Measurements from ENCODE around the gene PDSS2.
"Not testable (repeated sequence)": the region's sequence is repeated elsewhere in the genome, so short reads cannot be mapped to it uniquely, and the experiment has no call there.

PDSS2 gene

GRCh38 chr6:107475826-107476225 is 16.5 kb upstream of the PDSS2 start:
- in situ Hi-C loops (cut with HindIII; ENCODE audit: low sequenced_read_pairs) = not testable (repeated sequence)

GRCh38 chr6:107475360-107475759 is 16.0 kb upstream of the PDSS2 start:
- in situ Hi-C loops (cut with HindIII; ENCODE audit: low sequenced_read_pairs) = not testable (repeated sequence)

- in situ Hi-C loops (cut with HindIII; ENCODE audit: low sequenced_read_pairs) = no loop called here
Measured at GRCh38 chr6:107473660-107474059, 14.3 kb upstream of the PDSS2 start.

- in situ Hi-C loops (cut with HindIII; ENCODE audit: low sequenced_read_pairs) = no loop called here
Measured at GRCh38 chr6:107470364-107470763, 11.0 kb upstream of the PDSS2 start.

GRCh38 chr6:107466062-107466461 is 6.7 kb upstream of the PDSS2 start:
- in situ Hi-C loops (cut with HindIII; ENCODE audit: low sequenced_read_pairs) = no loop called here

GRCh38 chr6:107460083-107460631 is 793 bp upstream of the PDSS2 start:
- in situ Hi-C loops (cut with HindIII; ENCODE audit: low sequenced_read_pairs) = loop anchor here (5.0 kb wide), 1 partner anchor 87 kb away; no protein-coding TSS in a partner anchor

- in situ Hi-C loops (cut with HindIII; ENCODE audit: low sequenced_read_pairs) = no loop called here
Measured at GRCh38 chr6:107458672-107459282, 587 bp downstream of the PDSS2 start.

GRCh38 chr6:107448776-107449175 is 10.6 kb downstream of the PDSS2 start:
- in situ Hi-C loops (cut with HindIII; ENCODE audit: low sequenced_read_pairs) = no loop called here

GRCh38 chr6:107447663-107448216 is 11.6 kb downstream of the PDSS2 start:
- in situ Hi-C loops (cut with HindIII; ENCODE audit: low sequenced_read_pairs) = no loop called here

- in situ Hi-C loops (cut with HindIII; ENCODE audit: low sequenced_read_pairs) = no loop called here
Measured at GRCh38 chr6:107444277-107444676, 15.1 kb downstream of the PDSS2 start.

GRCh38 chr6:107443608-107444267 is 15.6 kb downstream of the PDSS2 start:
- in situ Hi-C loops (cut with HindIII; ENCODE audit: low sequenced_read_pairs) = no loop called here

- in situ Hi-C loops (cut with HindIII; ENCODE audit: low sequenced_read_pairs) = no loop called here
Measured at GRCh38 chr6:107442938-107443607, 16.3 kb downstream of the PDSS2 start.

GRCh38 chr6:107441682-107442081 is 17.7 kb downstream of the PDSS2 start:
- in situ Hi-C loops (cut with HindIII; ENCODE audit: low sequenced_read_pairs) = no loop called here

- in situ Hi-C loops (cut with HindIII; ENCODE audit: low sequenced_read_pairs) = no loop called here
Measured at GRCh38 chr6:107440936-107441335, 18.4 kb downstream of the PDSS2 start.

- in situ Hi-C loops (cut with HindIII; ENCODE audit: low sequenced_read_pairs) = no loop called here
Measured at GRCh38 chr6:107439406-107439805, 20.0 kb downstream of the PDSS2 start.

- in situ Hi-C loops (cut with HindIII; ENCODE audit: low sequenced_read_pairs) = no loop called here
Measured at GRCh38 chr6:107437691-107438090, 21.7 kb downstream of the PDSS2 start.

GRCh38 chr6:107436881-107437280 is 22.5 kb downstream of the PDSS2 start:
- in situ Hi-C loops (cut with HindIII; ENCODE audit: low sequenced_read_pairs) = no loop called here

- in situ Hi-C loops (cut with HindIII; ENCODE audit: low sequenced_read_pairs) = no loop called here
Measured at GRCh38 chr6:107435798-107436197, 23.6 kb downstream of the PDSS2 start.

GRCh38 chr6:107434812-107435211 is 24.6 kb downstream of the PDSS2 start:
- in situ Hi-C loops (cut with HindIII; ENCODE audit: low sequenced_read_pairs) = no loop called here

- in situ Hi-C loops (cut with HindIII; ENCODE audit: low sequenced_read_pairs) = not testable (repeated sequence)
Measured at GRCh38 chr6:107425951-107426350, 33.4 kb downstream of the PDSS2 start.

- in situ Hi-C loops (cut with HindIII; ENCODE audit: low sequenced_read_pairs) = no loop called here
Measured at GRCh38 chr6:107423474-107423990, 35.8 kb downstream of the PDSS2 start.
